SW480 (cell line): ENCODE data around the gene LGALS8.
A peak's percentile ranks its signal among the peaks of the same experiment; 100 is the strongest.
"Not testable (repeated sequence)": the region's sequence is repeated elsewhere in the genome, so short reads cannot be mapped to it uniquely, and the experiment has no call there.

Experiments
- DNase-seq: peaks from one replicate; pipeline ENCODE4 v3.0.0-alpha.2; 2016; ENCODE audit warnings: low spot score

Gene LGALS8

DNA sequence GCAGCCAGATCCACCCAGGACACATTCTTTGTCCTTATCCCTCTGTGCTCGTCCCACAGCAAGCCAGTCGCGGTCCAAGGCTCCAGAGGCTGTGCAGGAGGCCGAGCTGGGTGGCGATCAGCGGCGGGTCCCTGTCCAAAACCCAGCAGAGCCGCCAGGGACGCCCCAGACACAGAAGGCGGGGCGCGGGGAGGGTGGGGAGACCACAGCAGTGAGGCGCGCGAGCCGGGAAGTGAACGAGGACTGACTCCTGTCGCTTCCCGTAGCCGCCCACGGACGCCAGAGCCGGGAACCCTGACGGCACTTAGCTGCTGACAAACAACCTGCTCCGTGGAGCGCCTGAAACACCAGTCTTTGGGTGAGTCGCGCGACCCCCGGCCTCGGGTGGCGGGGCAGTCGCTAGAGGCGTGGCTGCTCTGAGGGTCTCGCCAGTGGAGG is at the start of gene LGALS8:
TSS of gene LGALS8 (plus strand) at position 279 of the 438 bp plus-strand sequence. CDS start 2,089 bp downstream, outside the sequence.
- DNase-seq = peak; percentile 89

DNA sequence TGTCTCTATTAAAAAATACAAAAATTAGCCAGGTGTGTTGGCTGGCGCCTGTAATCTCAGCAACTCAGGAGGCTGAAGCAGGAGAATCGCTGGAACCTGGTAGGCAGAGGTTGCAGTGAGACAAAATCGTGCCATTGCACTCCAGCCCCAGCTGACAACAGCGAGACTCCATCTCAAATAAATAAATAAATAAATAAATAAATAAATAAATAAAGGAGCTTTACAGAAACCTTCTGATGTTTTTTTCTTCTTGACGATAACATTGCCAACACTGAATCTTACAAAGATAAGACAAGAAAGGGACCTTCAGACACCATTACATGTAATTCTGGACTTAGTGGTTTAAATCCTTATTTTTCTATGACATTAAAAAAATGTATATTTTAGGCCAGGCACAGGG is 47.8 kb upstream of the LGALS8 start:
- DNase-seq = no peak

DNA sequence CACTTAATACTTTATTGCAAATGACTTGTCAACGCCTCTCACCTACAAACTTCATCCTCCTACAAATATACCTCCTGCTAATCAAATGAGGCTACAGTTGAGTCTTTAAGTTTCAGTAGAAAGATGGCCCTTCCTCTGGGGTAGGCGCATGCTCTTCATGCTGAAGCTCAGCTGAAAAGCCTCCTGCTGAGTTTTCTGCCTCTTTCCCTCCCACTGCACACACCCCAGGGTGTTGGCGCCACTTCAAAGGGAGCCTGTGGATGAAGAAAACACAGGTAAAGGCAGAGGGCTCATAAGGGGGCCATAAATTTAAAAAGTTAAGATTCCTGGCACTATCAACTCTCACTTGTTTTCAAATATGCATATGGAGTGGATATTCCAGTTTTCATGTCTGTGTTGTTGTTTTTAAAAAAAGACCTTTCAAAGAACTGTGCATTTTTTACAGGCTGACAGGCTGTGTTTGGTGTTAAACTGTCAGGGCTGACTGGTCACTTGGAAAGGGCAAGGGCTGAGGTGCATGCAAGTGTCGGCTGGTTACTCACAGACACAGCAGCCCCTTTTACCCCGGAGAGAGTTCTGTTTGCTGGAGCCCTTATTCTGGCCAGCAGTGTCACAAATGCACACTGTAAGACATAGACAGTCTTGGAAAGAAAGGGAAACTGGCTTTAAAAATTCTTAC is 42.9 kb upstream of the LGALS8 start:
- peak; percentile 62 for DNase-seq

DNA sequence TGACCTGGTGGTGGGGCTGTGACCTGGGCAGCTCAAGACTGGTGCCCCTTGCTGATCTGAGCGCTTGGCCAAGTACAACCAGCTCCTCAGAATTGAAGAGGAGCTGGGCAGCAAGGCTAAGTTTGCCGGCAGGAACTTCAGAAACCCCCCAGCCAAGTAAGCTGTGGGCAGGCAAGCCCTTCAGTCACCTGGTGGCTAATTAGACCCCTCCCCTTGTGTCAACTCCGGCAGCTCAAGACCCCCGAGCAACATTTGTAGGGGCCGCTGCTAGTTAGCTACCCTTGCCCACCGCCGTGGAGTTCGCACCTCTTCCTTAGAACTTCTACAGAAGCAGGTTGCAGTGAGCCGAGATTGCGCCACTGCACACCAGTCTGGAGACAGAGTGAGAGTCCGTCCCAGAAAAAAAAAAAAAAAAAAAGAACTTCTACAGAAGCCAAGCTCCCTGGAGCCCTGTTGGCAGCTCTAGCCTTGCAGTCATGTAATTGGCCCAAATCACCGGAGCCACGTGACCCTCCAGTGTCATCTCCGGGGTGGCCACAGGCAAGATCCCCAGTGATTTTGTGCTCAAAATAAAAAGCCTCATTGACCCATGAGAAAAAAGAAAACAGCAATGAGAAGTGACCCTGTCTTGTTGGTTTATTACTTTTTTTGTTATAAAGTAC is 39.3 kb upstream of the LGALS8 start:
- no peak for DNase-seq

DNA sequence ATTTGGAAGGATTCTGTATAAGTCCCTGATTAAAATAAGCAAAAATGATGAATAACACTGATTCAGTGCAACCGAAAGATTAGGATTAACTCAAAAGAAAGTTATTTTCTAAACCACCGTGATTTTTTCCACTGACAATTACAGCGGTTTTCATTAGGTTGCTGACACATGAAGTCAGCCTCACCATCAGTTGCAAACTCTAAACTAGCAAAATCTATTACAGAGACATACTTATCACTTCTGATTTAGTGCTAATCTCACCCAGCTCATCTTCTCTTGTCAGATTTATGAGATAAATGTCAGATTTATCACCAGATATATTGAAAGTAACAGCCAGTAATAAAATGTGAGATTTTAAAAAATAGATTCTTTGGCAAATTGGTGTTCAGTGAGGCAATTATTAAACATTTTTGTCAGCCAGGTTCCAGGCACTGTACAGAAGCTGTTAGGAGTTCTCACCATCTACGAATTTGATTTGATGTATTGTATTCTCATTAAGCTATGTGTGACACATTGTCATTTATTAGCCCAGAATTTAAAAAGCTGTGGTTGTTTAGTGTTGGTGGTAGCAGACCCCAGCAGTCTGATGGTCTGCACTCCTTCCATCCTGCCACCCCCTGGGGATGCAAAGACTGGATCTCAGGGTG is 37.3 kb upstream of the LGALS8 start:
- DNase-seq = no peak

DNA sequence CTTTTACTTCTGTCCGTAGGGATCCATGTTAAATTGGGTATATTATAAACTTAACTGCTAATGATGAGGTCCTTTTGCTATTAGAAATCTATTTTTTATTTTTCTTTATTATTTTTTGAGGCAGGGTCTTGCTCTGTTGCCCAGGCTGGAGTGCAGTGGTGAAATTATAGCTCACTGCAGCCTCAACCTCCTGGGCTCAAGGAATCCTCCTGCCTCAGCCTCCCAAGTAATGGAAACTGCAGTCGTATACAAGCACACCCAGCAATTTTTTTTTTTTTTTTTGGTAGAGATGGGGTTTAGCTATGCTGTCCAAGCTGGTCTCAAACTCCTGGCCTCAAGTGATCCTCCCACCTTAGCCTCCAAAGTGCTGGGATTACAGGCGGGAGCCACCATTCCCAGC is 34.6 kb upstream of the LGALS8 start:
- not testable (repeated sequence) for DNase-seq

DNA sequence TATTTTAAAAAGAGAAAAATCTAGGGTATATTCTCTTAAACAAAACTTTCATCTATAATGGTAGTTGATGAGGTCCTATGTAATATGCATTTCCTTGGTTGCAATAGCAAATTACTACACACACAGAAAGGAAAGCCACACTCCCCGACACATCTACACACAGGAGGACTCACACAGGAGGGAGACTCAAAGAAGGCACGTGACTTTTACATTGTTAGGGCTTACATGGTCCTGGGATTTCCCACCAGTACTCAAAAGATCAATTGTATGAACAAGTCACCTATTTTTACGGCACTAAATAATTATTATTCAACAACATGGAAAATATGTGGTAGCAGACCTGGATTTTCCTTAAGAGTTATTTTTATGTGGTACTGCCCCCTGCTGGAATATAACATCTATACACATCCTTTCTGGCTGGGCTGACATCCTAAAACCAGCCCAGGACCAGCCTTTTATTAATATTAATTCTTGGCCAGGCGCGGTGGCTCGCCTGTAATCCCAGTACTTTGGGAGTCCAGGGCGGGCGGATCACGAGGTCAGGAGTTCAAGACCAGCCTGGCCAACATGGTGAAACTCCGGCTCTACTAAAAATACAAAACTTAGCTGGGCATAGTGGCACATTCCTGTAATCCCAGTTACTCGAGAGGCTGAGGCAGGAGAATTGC is 33.9 kb upstream of the LGALS8 start:
- DNase-seq = peak; percentile 78

DNA sequence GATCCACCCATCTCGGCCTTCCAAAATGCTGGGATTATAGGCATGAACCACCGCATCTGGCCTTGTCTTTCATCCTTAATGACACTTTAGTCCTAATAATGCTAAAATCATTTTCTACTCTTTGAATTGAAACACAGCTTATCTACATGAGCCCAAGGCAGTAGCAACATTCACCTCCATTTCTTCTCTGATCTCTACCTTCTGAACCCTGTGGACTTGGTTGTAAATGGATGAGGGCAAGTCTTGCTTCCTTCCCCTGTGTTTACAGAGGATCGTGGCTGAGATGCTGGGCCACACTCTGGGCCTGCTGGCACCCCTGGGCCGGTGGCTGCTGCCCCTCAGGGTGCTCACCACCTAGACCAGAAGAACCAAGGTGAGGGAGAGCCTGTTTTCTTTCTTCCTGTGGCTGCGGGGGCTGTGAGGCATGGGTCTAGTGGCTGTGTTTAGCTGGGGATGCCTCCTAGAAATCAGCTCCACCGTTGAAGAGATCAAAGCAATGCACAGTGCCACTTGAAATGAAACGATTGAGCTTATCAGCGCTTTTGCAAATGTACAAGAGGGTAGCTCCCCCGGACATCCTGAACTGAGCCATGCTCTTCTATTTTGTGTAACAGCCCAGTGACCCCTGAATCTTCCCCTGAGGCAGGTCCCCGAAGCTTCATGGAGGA is 32.2 kb upstream of the LGALS8 start:
- DNase-seq = no peak

DNA sequence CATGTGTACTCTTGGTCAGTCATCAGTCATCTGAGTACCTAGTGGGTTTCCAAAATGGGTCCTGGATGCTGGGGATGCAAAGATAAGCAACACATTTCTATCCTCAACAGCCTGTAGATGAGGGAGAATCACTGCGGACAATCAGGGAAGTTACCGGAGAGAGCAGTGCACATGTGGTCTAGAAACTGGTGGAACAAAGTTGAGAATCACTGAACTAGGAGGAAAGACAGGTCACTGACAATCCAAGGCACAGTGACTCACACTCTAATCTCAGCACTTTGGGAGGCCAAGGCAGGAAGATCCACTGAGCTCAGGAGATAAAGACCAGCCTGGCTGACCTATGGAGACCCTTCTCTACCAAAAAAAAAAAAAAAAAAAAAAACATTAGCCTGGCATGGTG is 31.4 kb upstream of the LGALS8 start:
- DNase-seq = no peak

DNA sequence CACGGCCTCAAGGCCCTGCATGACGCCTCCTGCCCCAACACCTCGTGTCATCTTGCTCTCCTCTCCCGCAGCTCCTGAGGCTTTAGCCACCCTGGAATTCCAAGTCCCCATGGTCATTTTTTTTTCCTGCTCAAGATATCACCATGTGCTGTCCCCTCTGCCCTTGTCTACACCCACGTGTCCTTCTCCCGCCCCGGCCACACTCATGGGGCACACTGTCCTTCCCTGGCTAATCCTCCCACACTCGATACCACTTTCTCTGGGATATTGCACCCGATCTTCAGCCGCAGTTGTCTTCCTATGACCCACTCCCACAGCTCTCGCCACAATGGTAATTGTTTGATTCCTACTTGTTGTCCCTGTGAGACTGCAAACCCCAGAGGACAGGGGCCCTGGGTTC is 29.7 kb upstream of the LGALS8 start:
- peak; percentile 50 for DNase-seq

DNA sequence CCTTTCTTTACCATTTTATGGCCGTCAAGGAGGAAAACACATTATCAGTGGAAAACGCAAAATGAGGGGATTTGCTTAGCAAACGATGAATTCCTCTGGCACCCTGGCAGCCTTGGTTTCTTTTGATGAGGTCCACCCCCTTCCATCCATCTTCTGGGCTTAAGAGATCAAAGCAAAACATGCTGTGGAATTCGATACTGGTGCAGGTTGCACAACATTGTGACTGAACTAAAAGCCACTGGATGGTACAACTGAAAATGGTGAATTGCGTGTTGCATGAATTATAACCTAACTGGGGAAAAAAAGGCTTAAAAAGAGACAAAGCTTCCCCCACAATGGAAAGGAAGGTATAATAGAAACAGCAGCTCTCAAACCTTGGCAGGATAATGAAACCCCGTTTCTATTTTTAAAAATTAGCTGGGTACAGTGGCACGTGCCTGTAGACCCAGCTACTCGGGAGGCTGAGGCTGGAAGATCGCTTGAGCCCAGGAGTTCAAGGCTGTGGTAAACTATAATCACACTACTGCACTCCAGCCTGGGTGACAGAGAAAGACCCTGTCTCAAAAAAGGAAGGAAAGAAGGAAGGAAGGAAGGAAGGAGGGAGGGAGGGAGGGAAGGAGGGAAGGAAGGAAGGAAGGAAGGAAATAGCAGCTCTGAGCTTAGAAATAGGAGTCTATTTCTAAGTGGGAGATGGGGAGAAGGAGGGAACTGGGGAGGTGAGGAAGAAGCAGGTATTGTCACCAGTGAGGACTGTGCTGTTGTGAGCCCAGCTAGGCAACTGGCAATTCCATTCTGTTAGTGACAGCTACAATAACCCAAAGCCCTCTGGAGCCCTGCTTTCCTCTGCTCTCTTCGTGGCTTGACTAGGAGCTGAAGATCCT is 29.0 kb upstream of the LGALS8 start:
- DNase-seq = peak; percentile 94

DNA sequence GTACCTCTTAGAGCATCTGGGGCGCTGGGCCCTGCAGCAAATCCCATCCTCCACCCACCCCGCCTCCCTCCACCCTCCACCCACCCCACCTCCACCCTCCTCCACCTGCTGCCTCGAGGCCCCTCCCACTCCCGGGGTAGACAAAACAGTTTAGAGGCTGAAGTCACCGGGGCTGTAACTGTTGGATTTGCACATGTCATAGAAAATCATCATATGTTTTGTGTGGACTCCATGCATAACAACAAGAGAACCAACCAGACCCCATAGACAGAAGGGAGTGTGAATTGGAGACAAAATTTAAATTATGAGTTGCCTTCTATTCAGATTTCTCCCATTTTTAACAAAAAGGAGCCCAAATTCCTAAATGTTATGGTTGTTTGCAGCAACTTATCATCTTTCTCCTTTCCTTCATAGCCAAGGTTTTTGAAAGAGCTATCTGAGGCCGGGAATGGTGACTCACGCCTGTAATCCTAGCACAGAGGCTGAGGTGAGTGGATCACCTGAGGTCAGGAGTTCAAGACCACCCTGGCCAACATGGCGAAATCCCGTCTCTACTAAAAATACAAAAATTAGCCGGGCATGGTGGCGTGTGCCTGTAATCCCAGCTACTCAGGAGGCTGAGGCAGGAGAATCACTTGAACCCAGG is 28.2 kb upstream of the LGALS8 start:
- DNase-seq = peak; percentile 85

DNA sequence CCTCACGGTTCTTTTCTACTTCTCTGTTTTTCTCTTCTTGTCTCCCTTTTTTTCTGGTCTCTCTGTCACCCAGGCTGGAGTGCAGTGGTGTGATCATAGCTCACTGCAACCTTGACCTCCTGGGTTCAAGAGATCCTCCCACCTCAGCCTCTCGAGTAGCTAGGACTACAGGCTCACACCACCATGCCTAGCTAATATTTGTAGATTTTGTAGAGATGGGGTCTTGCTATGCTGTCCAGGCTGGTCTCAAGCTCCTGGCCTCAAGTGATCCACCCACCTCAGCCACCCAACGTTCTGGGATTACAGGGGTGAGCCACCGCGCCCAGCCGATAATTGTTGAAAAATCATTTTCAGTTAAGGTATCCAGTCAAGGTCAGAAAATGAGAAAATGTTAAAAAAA is 25.9 kb upstream of the LGALS8 start:
- no peak for DNase-seq

DNA sequence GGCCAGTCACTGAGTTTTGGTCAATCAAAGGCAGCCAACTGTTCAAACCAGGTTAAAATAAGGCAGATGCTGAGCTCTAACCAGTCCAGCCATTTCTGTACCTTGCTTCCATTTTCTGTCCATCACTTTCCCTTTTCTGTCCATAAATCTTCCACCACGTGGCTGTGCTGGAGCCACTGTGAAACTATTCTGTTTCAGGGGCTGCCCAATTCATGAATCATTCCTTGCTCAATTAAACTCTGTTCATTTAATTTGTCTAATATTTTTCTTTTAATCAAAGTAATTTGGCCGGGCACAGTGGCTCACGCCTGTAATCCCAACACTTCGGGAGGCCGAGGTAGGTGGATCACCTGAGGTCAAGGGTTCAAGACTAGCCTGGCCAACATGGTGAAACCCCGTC is 22.7 kb upstream of the LGALS8 start:
- DNase-seq = no peak

DNA sequence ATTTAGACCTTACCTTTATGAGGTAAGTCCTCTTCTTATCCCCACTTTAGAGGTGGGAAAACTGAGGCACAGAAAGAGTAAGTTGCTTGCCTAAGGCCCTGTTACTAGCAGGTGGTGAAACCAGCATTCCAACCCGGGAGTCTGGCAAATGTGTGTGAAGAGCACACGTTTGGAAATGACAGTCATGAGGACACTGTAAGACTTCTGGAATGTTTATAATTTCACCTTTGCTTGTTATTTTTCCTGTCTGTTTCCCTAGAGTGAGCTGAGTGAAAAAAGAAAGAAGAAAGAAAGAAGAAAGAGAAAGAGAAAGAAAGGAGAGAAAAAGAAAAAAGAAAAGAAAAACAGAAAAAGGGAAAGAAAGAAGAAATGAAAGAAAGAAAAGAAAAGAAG is 21.2 kb upstream of the LGALS8 start:
- peak; percentile 63 for DNase-seq

DNA sequence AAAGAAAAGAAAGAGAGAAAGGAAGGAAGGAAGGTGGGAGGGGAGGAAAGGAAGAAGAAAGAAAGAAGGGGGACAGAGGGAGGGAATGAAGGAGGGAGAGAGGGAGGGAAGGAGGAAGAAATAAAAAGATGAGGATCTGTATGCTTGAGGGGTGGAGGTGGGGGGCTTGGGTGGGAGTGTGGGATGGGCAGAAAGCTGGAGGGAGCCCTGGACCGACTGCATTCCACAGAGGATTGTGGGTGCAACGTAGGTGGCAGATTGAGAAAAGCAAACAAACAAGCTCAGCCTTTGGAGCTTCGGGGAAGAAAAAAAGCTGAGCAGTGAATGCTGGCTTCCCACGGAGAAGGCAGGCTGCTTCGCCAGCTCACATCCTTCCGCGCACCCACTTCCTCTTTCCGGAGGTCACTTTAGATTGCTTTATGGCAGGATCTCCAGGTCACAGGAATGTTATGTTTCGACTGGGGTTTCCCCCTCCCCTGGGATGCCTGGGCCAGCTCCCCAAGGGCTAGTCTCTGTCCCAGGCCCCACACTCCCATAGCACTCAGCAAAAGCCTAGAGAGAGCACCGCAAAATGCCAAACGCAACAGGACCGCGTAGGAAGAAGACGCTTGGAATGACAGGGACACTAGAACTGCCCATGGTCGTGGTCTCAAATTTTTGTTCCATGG is 20.7 kb upstream of the LGALS8 start:
- DNase-seq = peak; percentile 96

DNA sequence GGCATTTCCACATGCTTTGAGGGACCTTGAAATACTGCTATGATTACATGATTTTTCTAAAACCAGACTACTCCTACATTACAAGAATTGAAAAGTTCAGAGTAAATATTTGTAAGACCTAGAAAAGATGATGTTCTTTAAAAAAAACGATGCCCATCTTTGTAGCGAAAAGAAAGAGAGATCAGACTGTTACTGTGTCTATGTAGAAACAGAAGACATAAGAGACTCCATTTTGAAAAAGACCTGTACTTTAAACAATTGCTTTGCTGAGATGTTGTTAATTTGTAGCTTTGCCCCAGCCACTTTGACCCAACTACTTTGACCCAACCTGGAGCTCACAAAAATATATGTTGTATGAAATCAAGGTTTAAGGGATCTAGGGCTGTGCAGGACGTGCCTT is 19.4 kb upstream of the LGALS8 start:
- DNase-seq = not testable (repeated sequence)

DNA sequence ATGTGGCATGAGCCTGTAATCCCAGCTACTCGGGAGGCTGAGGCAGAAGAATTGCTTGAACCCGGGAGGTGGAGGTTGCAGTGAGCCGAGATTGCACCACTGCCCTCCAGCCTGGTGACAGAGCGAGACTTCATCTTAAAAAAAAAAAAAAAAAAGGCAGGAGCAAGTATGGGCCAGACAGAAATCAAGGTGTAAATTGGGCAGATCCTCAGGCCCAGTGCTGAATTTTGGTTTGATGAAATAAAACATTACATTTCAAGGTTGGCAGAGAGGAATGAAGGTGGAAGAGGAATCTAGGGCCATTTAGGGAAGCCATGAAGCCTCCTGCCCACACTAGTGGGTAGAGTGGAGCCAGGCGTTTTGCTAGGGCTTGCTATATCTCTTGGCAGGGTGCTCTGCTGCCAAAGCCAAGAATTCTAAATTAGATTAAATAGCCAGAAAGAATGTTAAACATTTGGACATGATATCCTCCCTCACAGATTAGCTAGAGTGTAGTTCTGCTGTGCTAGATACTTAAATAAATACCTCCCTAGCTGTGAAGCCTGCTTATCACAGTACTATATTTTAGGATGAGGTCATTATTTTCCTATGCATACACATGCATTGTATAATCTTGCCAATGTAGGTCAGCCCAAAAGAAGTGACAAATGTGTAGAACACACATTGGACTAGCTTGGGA is 16.6 kb upstream of the LGALS8 start:
- peak; percentile 4 for DNase-seq

DNA sequence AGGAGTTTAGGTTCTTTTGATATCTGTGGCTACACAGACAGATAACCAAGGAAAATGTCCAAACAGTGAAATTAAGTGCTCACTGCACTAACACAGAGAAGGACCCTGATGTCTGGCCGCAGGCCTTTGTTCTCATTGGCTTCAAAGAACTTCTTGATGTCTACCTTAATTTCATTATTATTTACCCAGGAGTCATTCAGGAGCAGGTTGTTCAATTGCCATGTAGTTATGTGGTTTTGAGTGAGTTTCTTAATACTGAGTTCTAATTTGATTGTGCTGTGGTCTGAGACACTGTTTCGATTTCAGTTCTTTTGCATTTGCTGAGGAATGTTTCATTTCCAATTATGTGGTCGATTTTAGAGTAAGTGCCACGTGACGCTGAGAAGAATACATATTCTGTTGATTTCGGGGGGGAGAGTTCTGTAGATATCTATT is 15.2 kb upstream of the LGALS8 start:
- DNase-seq = peak; percentile 31
